ENCODE data around the gene AASS.

DNA sequence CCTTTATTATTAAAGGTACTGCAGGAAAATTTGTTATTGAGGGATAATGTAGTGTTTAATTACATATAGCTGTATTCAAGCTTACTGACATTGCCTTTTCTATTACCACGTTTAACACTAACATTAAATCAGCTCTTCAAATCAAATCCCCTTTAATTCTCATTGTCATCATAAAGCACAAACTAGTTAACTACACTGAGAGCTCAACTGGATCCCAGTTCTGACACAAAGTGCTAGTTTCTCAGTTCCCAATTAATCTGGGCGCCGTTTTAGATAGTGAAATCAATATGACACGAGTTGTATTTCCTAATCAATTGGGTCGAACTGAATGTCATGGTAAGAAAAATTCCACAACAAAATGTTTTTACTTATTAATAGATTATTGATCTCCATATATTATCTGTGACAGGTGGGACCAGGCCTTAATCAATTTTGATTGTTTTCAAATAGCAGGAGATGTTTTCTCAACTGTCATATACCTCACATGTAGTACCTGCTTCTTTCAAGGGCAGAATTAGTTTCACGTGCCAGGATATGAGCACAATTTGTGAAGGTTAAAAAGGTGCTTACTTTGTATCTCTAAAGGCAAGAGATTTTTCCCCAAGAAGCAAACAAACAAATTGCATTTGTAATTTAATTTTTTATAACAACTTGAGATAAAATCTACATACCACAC is 71.0 kb downstream of the AASS start:
- no peak for TF ChIP-seq CTCF (IDR thresholded peaks at IDR 0.05)
- no peak for TF ChIP-seq POLR2A (IDR thresholded peaks at IDR 0.05)
